ENCODE measurements around the gene ARRDC4.

- TF ChIP-seq CTCF (IDR thresholded peaks at IDR 0.05), result no peak
- TF ChIP-seq ZFX (IDR thresholded peaks at IDR 0.05; ENCODE audit: borderline replicate concordance), result no peak
Measured at GRCh38 chr15:97955035-97955434, 5.5 kb upstream of the ARRDC4 start.

Data from 22Rv1 (cell line).